Activated CD4-positive, alpha-beta T cell treated with anti-CD3 and anti-CD28 coated beads for 48 hours (primary cell): ENCODE data around the gene ADAMTS9.

Experiments used
- DNase-seq: peaks from one replicate; pipeline ENCODE4 v3.0.0-alpha.2; 2020

Gene ADAMTS9

GRCh38 chr3:64616953-64617352 is 70.8 kb downstream of the ADAMTS9 start:
- DNase-seq = no peak

GRCh38 chr3:64612916-64613526 is 74.8 kb downstream of the ADAMTS9 start:
- DNase-seq = no peak

DNA sequence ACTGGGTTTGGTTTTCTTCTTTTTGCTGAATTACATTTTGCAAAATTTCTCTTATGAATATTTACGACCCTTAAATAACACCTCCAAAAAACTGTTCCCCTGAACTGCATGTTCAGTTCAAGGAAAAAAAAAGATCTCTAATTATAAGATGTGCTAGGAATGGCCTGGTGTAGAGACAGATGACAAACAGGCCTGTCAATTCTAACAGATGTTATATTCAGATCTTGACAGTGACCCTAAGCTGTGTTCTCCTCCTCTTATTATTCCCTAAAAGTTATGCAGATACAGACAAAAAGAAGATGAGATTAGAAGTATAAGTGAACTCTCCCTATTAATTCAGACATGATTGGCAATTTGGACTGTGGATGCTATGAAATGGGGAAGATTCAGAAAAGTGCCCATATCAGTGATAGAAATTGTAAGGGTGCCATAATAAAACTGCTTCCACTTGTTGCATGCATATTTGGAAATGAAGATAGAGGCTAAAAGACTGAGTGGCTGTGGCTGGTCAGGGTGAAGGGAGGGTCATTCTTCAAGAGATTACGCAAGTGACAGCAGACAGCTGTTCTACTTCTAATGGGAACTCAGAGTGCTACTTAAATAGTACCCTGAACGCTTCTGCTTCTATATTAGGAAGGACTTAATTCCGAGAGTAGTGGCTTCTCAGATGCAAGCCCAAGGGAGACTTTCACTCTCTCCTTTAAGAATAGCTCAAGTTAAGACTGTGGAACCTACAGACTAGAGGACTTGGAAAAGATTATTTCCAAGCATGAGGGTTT is 75.5 kb downstream of the ADAMTS9 start:
- no peak for DNase-seq

DNA sequence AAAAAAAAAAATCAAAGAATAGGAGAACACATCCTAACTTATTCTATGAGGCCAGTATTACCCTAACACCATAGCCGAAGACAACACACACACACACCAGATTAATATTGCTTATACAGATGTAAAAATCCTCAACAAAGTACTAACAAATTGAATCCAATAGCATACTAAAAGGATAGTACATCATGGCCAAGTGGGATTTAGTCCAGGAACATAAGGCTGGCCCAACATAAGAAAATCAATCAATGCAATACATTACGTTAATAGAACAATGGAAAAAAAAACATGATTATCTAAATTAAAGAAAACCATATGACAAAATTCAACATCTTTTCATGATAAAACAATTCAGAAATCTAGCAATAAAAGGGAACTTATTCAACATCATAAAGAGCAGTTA is 79.1 kb downstream of the ADAMTS9 start:
- DNase-seq = no peak

GRCh38 chr3:64607032-64607551 is 80.7 kb downstream of the ADAMTS9 start:
- DNase-seq = no peak

DNA sequence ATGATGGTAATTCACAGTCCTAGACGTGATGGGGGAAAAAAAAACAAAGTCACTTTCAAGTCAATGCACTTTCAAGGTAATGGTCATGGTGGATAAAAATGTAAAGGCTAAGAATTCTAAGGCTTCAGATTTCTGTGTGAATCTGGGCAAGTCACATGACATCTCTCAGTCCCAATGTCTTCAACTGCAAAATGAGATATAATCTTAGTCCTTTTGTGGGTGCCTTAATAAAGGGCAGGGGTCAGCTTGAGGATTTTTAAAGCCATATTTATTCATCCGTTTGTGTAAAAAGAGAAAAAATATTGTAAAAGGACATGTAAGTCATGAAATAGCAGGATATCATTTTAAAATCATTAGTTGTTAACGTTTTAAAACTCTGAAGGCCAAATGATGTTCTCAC is 83.5 kb downstream of the ADAMTS9 start:
- DNase-seq = no peak

DNA sequence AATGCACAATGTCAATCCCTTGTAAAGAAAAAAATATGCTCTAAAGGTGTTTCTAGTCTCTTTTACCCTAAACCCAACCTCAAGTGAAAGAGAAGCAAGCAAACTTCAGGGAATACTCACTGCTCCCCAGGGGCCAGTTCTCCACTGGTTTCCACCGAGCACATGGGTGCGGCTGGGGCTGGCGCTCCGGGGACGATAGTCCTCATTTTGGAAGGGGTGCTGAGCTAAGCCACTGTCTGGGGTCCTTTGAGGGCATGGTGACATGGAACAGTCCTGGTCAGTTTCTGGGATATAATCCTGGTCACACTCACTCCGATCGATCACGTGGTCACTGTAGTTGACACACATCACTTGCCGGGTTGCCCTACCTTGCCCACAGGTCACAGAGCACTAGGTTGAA is 86.0 kb downstream of the ADAMTS9 start:
- DNase-seq = no peak

DNA sequence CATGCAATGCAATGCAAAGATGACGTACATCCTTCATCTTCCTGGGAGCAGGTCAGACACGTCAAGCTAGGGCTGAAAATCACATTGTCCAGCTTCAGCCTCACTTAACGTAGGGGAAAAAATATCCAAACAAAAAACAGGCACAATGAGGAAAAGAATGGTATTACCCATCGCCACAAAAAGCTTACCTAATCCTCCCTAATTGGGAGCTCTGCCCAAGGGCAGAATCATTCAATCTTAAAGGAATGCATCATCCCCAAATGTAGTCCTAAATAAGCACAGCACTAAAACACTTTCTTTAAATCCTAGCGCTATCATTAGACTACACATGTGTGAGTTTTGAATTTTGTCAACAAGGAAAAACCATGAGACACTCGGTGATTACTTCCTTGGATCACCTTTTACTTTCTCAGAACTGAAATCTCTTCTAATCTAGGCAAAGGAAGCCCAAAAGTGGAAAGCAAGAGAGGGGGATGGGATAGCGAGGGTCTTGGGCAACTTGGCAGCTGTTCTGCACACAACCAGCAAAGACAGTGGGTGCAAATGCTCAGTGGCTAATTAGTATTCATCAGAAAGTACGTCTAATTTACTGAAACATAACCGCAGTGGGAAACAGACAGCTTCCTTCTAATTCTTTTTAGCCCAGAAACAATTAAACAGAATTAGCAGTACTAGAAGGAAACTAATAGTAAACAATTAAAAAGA is 87.4 kb downstream of the ADAMTS9 start:
- DNase-seq = no peak

DNA sequence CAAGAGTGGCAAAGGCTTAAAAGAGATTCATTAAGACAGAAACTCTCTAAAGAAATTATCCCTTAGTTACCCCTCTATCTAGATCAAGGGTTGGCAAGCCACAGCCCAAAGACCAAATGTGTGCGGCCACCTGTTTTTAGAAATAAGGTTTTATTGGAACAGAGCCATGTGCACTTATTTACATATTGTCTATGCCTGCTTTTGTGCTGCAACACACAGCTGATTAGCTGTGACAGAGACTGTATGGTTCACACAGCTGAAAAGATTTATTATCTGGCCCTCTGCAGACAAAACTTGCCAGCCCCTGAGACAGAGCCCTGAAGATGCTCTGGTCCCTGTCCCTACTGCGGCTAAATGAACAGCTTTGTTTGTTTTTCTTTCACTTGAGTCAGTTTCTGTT is 88.1 kb downstream of the ADAMTS9 start:
- no peak for DNase-seq

GRCh38 chr3:64595253-64595694 is 92.5 kb downstream of the ADAMTS9 start:
- no peak for DNase-seq

- no peak for DNase-seq
These were observed 93.7 kb downstream of the ADAMTS9 start for GRCh38 chr3:64594134-64594533.

DNA sequence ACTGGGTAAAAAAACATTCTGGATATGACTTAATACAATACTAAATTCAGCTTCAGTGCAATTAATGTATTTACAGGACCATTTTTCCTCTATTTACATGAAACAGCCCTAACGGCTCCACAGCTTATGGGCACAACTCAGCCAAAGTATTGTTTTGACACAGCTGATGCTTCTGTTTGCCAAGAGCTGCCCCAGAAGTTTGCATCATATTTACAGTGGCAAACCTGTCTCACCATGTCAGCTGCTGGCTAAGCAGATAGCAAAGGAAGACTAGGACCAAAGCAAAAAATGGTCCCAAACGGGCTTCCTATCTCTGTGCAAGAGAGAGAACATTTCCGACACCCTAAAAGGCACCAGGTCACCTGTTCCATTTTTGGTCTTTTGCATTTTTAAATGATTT is 94.5 kb downstream of the ADAMTS9 start:
- DNase-seq = no peak

GRCh38 chr3:64591615-64592014 is 96.2 kb downstream of the ADAMTS9 start:
- DNase-seq = no peak

GRCh38 chr3:64588380-64588779 is 99.4 kb downstream of the ADAMTS9 start:
- no peak for DNase-seq

GRCh38 chr3:64586952-64587351 is 100.8 kb downstream of the ADAMTS9 start:
- no peak for DNase-seq

DNA sequence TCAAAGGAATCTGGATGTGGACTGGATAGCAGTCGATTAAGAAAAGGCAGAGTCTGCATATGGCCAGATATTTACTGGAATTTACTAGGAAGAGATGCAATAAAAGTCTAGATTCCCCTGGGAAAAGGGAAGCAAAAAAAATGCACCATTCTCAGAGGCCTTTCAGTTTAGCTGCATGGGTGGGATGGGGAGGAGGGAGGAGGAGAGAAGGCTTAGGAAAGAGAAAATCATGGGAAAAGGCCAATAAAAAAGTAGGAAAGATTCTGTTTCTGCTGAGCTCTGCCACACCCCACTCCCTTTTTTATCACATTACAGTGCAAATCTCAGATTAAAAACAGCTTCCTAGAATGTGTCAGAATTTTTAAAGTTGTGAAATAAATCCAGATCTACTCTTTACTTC is 103.6 kb downstream of the ADAMTS9 start:
- DNase-seq = no peak

DNA sequence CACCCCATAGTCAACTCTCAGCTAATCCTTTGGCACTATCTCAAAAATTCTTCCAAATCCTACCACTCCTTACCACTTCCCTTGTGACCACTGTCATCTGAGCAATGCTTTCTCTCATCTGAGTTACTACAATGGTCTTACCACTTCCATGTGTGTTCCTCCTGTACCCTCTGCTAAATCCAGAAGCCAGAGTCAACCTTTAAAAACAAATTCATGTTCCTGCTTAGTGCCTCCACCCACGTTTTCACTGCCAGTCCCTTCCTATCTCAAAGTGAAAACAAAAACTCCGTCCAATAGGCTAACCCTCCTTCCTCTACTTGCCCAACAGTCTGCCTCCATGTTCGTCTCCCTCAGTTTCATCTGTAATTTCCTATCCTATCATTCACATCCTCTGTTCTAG is 109.0 kb downstream of the ADAMTS9 start:
- DNase-seq = no peak

GRCh38 chr3:64578062-64578770 is 109.6 kb downstream of the ADAMTS9 start:
- DNase-seq = no peak

DNA sequence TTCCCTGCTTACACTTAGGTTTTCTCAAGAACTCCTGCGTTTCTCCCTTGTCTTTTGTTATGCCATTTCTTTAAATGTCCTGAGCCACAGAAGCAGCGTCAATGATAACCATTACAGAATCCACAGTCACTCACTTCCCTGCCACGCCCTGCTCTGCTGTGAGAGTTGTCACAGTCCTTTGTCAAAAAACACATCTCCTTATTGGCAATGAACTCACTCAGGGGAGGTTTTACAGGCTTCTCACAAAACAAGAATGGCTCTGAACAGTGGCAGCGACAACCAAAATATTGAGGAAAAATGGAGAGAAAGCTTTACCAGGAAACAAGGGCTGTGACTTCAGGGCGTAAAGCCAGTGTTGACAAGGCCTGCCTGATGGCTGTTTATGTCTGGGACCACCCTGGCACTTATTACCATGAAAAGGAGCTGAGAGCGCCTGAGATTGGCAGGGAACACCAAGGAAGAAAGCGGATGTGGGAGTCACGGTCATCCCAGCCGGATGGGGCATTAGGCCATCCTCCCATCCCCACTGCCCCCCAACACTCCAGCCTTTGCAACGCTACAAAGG is 111.5 kb downstream of the ADAMTS9 start:
- DNase-seq = no peak

GRCh38 chr3:64575211-64575844 is 112.5 kb downstream of the ADAMTS9 start:
- DNase-seq = peak; percentile 2

DNA sequence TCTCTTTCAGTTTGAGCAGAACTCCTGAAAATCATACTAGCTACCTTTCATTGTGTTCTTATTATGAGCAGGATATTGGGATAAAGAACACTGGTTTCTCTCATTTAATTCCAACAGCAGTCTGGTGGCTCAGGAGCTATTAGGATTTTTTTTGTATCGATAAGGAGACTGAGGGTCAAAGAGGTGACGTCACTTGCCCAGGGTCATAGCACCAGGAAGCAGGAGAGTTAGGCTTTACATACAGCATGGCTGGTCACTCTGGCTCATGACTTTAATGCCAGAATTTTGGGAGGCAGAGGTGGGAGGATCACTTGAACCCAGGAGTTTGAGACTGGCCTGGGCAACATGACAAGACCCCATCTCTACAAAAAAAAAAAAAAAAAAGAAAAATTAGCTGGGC is 113.6 kb downstream of the ADAMTS9 start:
- DNase-seq = no peak

GRCh38 chr3:64571982-64572381 is 115.8 kb downstream of the ADAMTS9 start:
- DNase-seq = no peak
